IMR-90 (cell line): ENCODE measurements around the gene AHSG. TPM values are rescaled to one million over a fixed set of nuclear protein-coding genes. Genes with fewer than 3 reads are reported as not detected.

ENCODE experiments used
- ATAC-seq: fragments of 200-7000 bp; cut with Tn5 transposase; 2 replicates; pipeline ENCODE4 v1.9.1; 2020; ENCODE audit warnings: low read depth, mild to moderate bottlenecking, moderate library complexity
- BruUV-seq: library from RNA; stranded (reverse); fragments of 400-500 nt; replicated peaks from 2 replicates; lab custom pipeline; 2021; lab: Mats Ljungman, UMichigan
- CTCF ChIA-PET: fragments of 300-600 bp; formaldehyde crosslinking; extraction: SDS; loops from one replicate; lab custom pipeline; 2021; ENCODE audit warnings: antibody characterized with exemption; lab: Yijun Ruan, JAX
- POLR2A ChIA-PET: fragments of 300-600 bp; sonication (Branson Sonifier 250); formaldehyde crosslinking; loops from one replicate; lab custom pipeline; 2022; ENCODE audit warnings: antibody characterized with exemption; ENCODE audit not compliant: unreplicated experiment; lab: Charles Lee
- DNase-seq: peaks from one replicate; pipeline ENCODE4 v3.0.0; 2013
- H2AFZ ChIP-seq: replicated peaks from 2 replicates; pipeline ENCODE3; 2013; ENCODE audit warnings: low read length, mild to moderate bottlenecking; ENCODE audit not compliant: poor library complexity
- H2AK5ac ChIP-seq: 2 replicates; pipeline ENCODE4 v1.6.1; 2013; ENCODE audit warnings: low read depth, low read length, inconsistent platforms
- H2AK9ac ChIP-seq: replicated peaks from 2 replicates; pipeline ENCODE3; 2013; ENCODE audit warnings: mild to moderate bottlenecking, low read depth, low read length, moderate library complexity; ENCODE audit not compliant: poor library complexity
- H2BK120ac ChIP-seq: 2 replicates; pipeline ENCODE4 v1.6.1; 2013; ENCODE audit warnings: low read depth, low read length, inconsistent platforms
- H2BK15ac ChIP-seq: 3 replicates; pipeline ENCODE4 v1.6.1; 2013; ENCODE audit warnings: low read depth, low read length, inconsistent platforms
- H2BK20ac ChIP-seq: 2 replicates; pipeline ENCODE4 v1.6.1; 2013; ENCODE audit warnings: low read depth, mild to moderate bottlenecking, inconsistent platforms, low read length, moderate library complexity
- H2BK5ac ChIP-seq: 2 replicates; pipeline ENCODE4 v1.6.1; 2013; ENCODE audit warnings: mild to moderate bottlenecking, low read depth, low read length, inconsistent platforms; ENCODE audit not compliant: poor library complexity, severe bottlenecking
- H3K14ac ChIP-seq: replicated peaks from 2 replicates; pipeline ENCODE4 v1.6.1; 2013; ENCODE audit warnings: low read depth, low read length, inconsistent platforms
- H3K18ac ChIP-seq: 2 replicates; pipeline ENCODE4 v1.6.1; 2013; ENCODE audit warnings: low read depth, low read length, control low read depth
- H3K23ac ChIP-seq: 2 replicates; pipeline ENCODE4 v1.6.1; 2013; ENCODE audit warnings: low read depth, low read length, inconsistent platforms
- H3K27ac ChIP-seq: 2 replicates; pipeline ENCODE4 v1.5.1; 2013; ENCODE audit warnings: mild to moderate bottlenecking, control low read depth, low read length; ENCODE audit not compliant: insufficient read depth
- H3K27me3 ChIP-seq: 2 replicates; pipeline ENCODE4 v1.6.1; 2013; ENCODE audit warnings: low read length; ENCODE audit not compliant: control insufficient read depth, insufficient read depth
- H3K36me3 ChIP-seq: 2 replicates; pipeline ENCODE4 v1.6.1; 2013; ENCODE audit warnings: low read length, mixed read lengths; ENCODE audit not compliant: control insufficient read depth, insufficient read depth
- H3K4ac ChIP-seq: 2 replicates; pipeline ENCODE4 v1.6.1; 2013; ENCODE audit warnings: low read depth, low read length, inconsistent platforms
- H3K4me1 ChIP-seq: 2 replicates; pipeline ENCODE4 v1.6.1; 2013; ENCODE audit warnings: low read length, mixed read lengths; ENCODE audit not compliant: control insufficient read depth, insufficient read depth
- H3K4me2 ChIP-seq: 2 replicates; pipeline ENCODE4 v1.6.1; 2013; ENCODE audit warnings: low read depth, mild to moderate bottlenecking, control low read depth, low read length, moderate library complexity
- H3K4me3 ChIP-seq: 2 replicates; pipeline ENCODE4 v1.5.1; 2013; ENCODE audit warnings: low read depth, mild to moderate bottlenecking, control low read depth, low read length, moderate library complexity; ENCODE audit not compliant: insufficient read depth
- H3K56ac ChIP-seq: 2 replicates; pipeline ENCODE4 v1.6.1; 2013; ENCODE audit warnings: low read length, inconsistent platforms; ENCODE audit not compliant: insufficient read depth; ENCODE audit errors: extremely low read depth
- H3K79me1 ChIP-seq, 2 experiments: 2 replicates each; pipeline ENCODE4 v1.6.1; 2013; ENCODE audit warnings: low read length in 2 of 2, inconsistent platforms in 1 of 2, low read depth in 1 of 2
- H3K9ac ChIP-seq: 2 replicates; pipeline ENCODE4 v1.6.1; 2013; ENCODE audit warnings: low read depth, low read length, control low read depth
- H3K9me1 ChIP-seq: 2 replicates; pipeline ENCODE4 v1.6.1; 2013; ENCODE audit warnings: low read length, inconsistent platforms; ENCODE audit not compliant: insufficient read depth
- H3K9me3 ChIP-seq: 2 replicates; pipeline ENCODE4 v1.6.1; 2013; ENCODE audit warnings: low read length; ENCODE audit not compliant: control insufficient read depth, insufficient read depth
- H4K20me1 ChIP-seq: 2 replicates; pipeline ENCODE4 v1.6.1; 2013; ENCODE audit warnings: low read length, inconsistent platforms; ENCODE audit not compliant: insufficient read depth
- H4K5ac ChIP-seq: 2 replicates; pipeline ENCODE4 v1.6.1; 2013; ENCODE audit warnings: mild to moderate bottlenecking, low read depth, low read length, control low read depth
- H4K8ac ChIP-seq, 2 experiments: 2 replicates each; pipeline ENCODE4 v1.6.1; 2013; ENCODE audit warnings: low read depth in 2 of 2, low read length in 2 of 2, control low read depth in 1 of 2, inconsistent platforms in 1 of 2
- H4K91ac ChIP-seq: 2 replicates; pipeline ENCODE4 v1.6.1; 2013; ENCODE audit warnings: low read depth, low read length, inconsistent platforms; ENCODE audit not compliant: insufficient read depth
- MAFK ChIP-seq: IDR thresholded peaks from 2 replicates; pipeline ENCODE4 v1.6.1; 2012; ENCODE audit warnings: low read depth, low read length, improper control_type of control experiment
- RCOR1 ChIP-seq: IDR thresholded peaks from 2 replicates; pipeline ENCODE4 v1.6.1; 2012; ENCODE audit warnings: mild to moderate bottlenecking, low read length, improper control_type of control experiment; ENCODE audit not compliant: insufficient replicate concordance
- WGBS, 2 experiments: methylation state at CpG; one replicate each; pipeline versions ENCODE4 v1.1.5 to v1.1.7; 2013; ENCODE audit warnings: missing lambda C conversion rate in 2 of 2; ENCODE audit not compliant: insufficient read length in 1 of 2; ENCODE audit errors: extremely low coverage in 2 of 2; 5-methylcytosine and 5-hydroxymethylcytosine counted together
- dilution Hi-C: fragments of 300-500 bp; cut with HindIII; formaldehyde crosslinking; loops from one replicate; pipeline ENCODE4 v1.14.3; 2018; ENCODE audit warnings: low sequenced_read_pairs; ENCODE audit not compliant: unreplicated experiment
- in situ Hi-C: fragments of 300-500 bp; cut with MboI; formaldehyde crosslinking; loops from 3 replicates; pipeline ENCODE4 v1.14.3; 2019; ENCODE audit warnings: low sequenced_read_pairs, inconsistent platforms, mixed read lengths
- intact Hi-C: fragments of 100-400 bp; cut with micrococcal nuclease; formaldehyde crosslinking; loops from 2 replicates; pipeline ENCODE4 v1.10.0; 2022
- polyA plus RNA-seq, 3 experiments: library from polyadenylated mRNA; depleted of rRNA; stranded (reverse); fragments of >200 nt; gene quantifications; 2 replicates each; pipeline ENCODE4 v1.2.3, GENCODE V29; 2012; ENCODE audit warnings: low replicate concordance in 1 of 3
- total RNA-seq: library from RNA; depleted of rRNA; stranded (reverse); fragments of >200 nt; gene quantifications from 2 replicates; pipeline ENCODE4 v1.2.3, GENCODE V29; 2012
- TF ChIP-seq, protein P1 (sequence below): fragments of 150-350 bp; IDR thresholded peaks from 2 replicates; pipeline ENCODE4 v1.6.1; 2016; ENCODE audit warnings: low read depth, mild to moderate bottlenecking, low read length, moderate library complexity, borderline replicate concordance

Gene AHSG
- total and polyA plus RNA-seq, 2 of the 4 experiments (the other 2 are of a cell fraction), result not detected

DNA sequence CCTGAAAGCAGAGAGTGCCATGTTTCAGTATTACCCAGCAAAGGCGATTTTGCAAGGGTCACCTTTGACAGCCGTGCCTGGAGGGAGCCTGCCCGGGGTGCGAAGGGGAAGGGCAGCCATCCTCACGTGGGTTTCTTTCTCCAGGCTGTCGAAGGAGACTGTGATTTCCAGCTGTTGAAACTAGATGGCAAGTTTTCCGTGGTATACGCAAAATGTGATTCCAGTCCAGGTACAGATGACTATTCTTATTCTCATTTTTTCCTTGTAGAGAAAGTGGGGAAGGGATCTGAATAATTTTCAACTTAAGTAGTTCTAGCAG, 3.4 kb downstream of the AHSG start:
- Histone ChIP-seq H3K4me2 (no peak overlapping the region), H4K91ac (no peak overlapping the region), H2BK5ac (no peak overlapping the region), H2AK5ac (no peak overlapping the region), H3K4ac (no peak overlapping the region), H2BK15ac (no peak overlapping the region), H2BK20ac (no peak overlapping the region), H3K9me3 (no peaks in the 10 kb centered on the region), H4K5ac (no peak overlapping the region), H3K23ac (no peak overlapping the region), H3K79me1 (no peaks in the 10 kb centered on the region), H2BK120ac (no peak overlapping the region), H3K27ac (no peak overlapping the region), H3K4me3 (no peak overlapping the region), H4K8ac (no peak overlapping the region), H3K4me1 (no peaks in the 10 kb centered on the region), H3K14ac (no peak overlapping the region), H3K56ac (no peak overlapping the region), H3K9me1 (no peaks in the 10 kb centered on the region), H3K27me3 (peaks cover 18% of the 10 kb centered on the region), H3K36me3 (no peaks in the 10 kb centered on the region), H2AK9ac (peak overlapping the region; percentile 34), H3K18ac (no peak overlapping the region), H3K9ac (no peak overlapping the region), H2AFZ (peak overlapping the region; percentile 49), H4K20me1 (no peaks in the 10 kb centered on the region)
- dilution Hi-C loops, result no loop called here
- intact Hi-C loops, result loop anchor here (2.0 to 5.0 kb wide), 4 partner anchors 75 to 634 kb away; no protein-coding TSS in a partner anchor
- no peak for DNase-seq
- BruUV-seq, result no TSS peak
- in situ Hi-C loops, result loop anchor here (5.0 kb wide), 1 partner anchor 206 kb away; no protein-coding TSS in a partner anchor
- 74% methylated on average over 2 of the region's 8 CpGs; no CpG with 5 or more reads in 1 of the 2 experiments for WGBS, 2 experiments
- TF ChIP-seq MAFK (no peak), RCOR1 (no peak)
- TF ChIP-seq, protein P1, sequence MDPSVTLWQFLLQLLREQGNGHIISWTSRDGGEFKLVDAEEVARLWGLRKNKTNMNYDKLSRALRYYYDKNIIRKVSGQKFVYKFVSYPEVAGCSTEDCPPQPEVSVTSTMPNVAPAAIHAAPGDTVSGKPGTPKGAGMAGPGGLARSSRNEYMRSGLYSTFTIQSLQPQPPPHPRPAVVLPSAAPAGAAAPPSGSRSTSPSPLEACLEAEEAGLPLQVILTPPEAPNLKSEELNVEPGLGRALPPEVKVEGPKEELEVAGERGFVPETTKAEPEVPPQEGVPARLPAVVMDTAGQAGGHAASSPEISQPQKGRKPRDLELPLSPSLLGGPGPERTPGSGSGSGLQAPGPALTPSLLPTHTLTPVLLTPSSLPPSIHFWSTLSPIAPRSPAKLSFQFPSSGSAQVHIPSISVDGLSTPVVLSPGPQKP, result no peak
- ChIA-PET CTCF (interaction anchor here (0.5 to 3.8 kb wide), 11 partner anchors 10 to 584 kb away, joined by 3 to 28 read pairs (median 5); partner anchors contain the start of gene DNAJB11), POLR2A (interaction anchor here (1.2 kb wide), 1 partner anchor 168 kb away, joined by 4 read pairs; the partner anchor contains the start of gene EIF4A2)
- no peak for ATAC-seq
